Motor neuron (in vitro differentiated cells): ENCODE data around the gene MMP21. TPM values are rescaled to one million over a fixed set of nuclear protein-coding genes. Genes with fewer than 3 reads are reported as not detected.
A peak's percentile ranks its signal among the peaks of the same experiment; 100 is the strongest.

Experiments used
- ATAC-seq, 8 experiments: fragments of 200-7000 bp; cut with Tn5 transposase; replicated peaks in 6 of 8; 2 replicates each; pipeline ENCODE4 v1.8.0; 2021; ENCODE audit warnings: mild to moderate bottlenecking in 8 of 8, moderate library complexity in 8 of 8
- H3K27ac ChIP-seq, 2 donors: fragments of 250-450 bp; sonication (Bioruptor Pico); 2 replicates each; pipeline ENCODE4 v1.9.0; 2021; ENCODE audit warnings: antibody characterized with exemption in 2 of 2, mild to moderate bottlenecking in 2 of 2, moderate library complexity in 1 of 2
- H3K4me1 ChIP-seq, 2 donors: fragments of 250-450 bp; sonication (Bioruptor Pico); replicated peaks in 1 of 2; 2 replicates each; pipeline ENCODE4 v1.6.1; 2021; ENCODE audit warnings: antibody characterized with exemption in 2 of 2, mild to moderate bottlenecking in 2 of 2, moderate library complexity in 1 of 2
- H3K4me3 ChIP-seq, 5 donors: fragments of 250-450 bp; sonication (Bioruptor Pico); 2 replicates each; pipeline ENCODE4 v1.9.0; 2021; ENCODE audit warnings: antibody characterized with exemption in 5 of 5, mild to moderate bottlenecking in 5 of 5, moderate library complexity in 4 of 5
- WGBS, 10 experiments: fragments of 450-650 bp; shearing (Covaris generic); methylation state at CpG; one replicate each; pipeline ENCODE4 v1.0.0; 2022; 5-methylcytosine and 5-hydroxymethylcytosine counted together
- in situ Hi-C, 9 experiments: fragments of 400-800 bp; cut with MboI; loops; one replicate each; pipeline ENCODE4 v1.15.0; 2021; ENCODE audit warnings: low sequenced_read_pairs in 9 of 9, low pct_unique_long_range_greater_than_20kb in 2 of 9; ENCODE audit not compliant: unreplicated experiment in 9 of 9
- total RNA-seq, 8 experiments: library from RNA; unstranded; fragments of 300-600 nt; gene quantifications; 2 replicates each; pipeline versions ENCODE4 v1.2.3 to v1.2.4, GENCODE V29; 2022

Gene MMP21
- total RNA-seq, 8 experiments from 2014 or later, result 0.09 to 0.49 (median 0.15) TPM; not detected in 4

- no peak for ATAC-seq
- in situ Hi-C loops, result no loop called here
- Histone ChIP-seq H3K4me1 (no peaks in the 10 kb centered on the region), H3K27ac (no peak overlapping the region), H3K4me3 (no peak overlapping the region)
- 76 to 100% (median 92%) methylated on average over 3 to 7 of the region's 7 CpGs for WGBS, 10 experiments
These were observed 35.5 kb downstream of the MMP21 start for GRCh38 chr10:125739994-125740679.

DNA sequence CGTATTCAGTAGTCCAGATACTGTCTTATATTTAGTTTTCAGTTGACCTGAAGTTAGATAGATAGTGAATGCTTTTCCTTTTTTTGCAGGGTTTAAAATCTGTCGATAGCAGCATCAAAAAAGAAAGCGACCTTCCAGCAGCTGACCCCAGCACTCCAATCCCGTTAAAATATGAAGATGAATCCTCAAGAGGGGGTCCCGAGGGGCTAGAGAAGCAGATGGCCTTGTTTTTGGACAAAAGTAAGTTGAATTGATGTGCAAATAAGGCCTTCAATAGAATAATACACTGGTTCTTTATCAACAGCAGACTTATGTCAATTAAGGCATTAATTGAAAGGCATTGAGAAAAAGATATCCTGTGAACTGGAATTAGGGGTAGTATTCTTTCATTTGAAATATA is 37.4 kb downstream of the MMP21 start:
- Histone ChIP-seq H3K4me1 (no peaks in the 10 kb centered on the region), H3K27ac (no peak overlapping the region), H3K4me3 (no peak overlapping the region)
- in situ Hi-C loops, result no loop called here
- 44 to 100% (median 65%) methylated on average over 3 to 5 of the region's 5 CpGs; no CpG with 5 or more reads in 1 of the 10 experiments for WGBS, 10 experiments
- no peak for ATAC-seq

- in situ Hi-C loops, result no loop called here
- 100% methylated on average over 1 of the region's 1 CpG; no CpG with 5 or more reads in 2 of the 10 experiments for WGBS, 10 experiments
These were observed 40.8 kb downstream of the MMP21 start for GRCh38 chr10:125734823-125735222.

DNA sequence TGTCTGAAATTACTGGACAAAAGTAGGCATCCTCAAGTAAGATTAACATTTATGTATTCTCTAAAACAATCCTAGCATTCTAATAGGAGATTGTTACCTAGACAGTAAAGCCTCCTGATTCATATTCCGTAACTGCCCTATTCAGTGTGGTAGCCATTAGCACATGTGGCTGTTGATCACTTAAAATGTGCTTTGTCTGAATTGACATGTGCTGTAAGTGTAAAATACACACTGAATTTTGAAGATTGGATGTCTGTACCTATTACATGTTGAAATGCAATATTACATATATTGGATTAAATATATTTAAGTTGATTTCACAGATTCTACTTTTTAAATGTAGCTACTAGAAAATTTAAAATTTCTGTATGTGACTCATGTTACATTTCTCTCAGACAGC is 41.5 kb downstream of the MMP21 start:
- Histone ChIP-seq H3K4me1 (no peaks in the 10 kb centered on the region), H3K27ac (no peak overlapping the region), H3K4me3 (no peak overlapping the region)
- 67 to 100% (median 100%) methylated on average over 1 of the region's 1 CpG; no CpG with 5 or more reads in 4 of the 10 experiments for WGBS, 10 experiments
- in situ Hi-C loops, result no loop called here
- ATAC-seq, result no peak

More at GRCh38 chr10:125734823-125735222, 40.8 kb downstream of the MMP21 start:
- no peak for ATAC-seq
- Histone ChIP-seq H3K27ac (no peak overlapping the region), H3K4me3 (no peak overlapping the region), H3K4me1 (no peaks in the 10 kb centered on the region)

DNA sequence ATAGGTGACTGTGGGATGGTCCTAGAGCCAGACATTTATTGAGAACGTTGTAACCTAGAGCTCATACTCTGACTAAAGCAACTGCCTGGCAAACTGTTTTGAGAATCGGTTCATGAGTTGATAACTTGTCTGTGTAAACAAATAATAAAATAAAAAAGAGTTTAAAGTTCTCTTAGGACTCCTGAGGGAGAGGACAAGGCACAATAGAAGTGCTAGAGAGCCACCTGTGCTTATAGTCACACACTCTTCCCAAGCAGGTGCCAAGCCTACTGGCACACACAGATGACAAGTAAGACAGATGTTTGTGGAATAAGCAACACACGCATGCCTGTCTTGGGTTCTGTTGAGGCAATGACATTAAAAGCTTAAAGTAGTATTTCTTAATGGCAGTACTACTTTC is 48.2 kb downstream of the MMP21 start:
- Histone ChIP-seq H3K4me3 (no peak overlapping the region), H3K27ac (no peak overlapping the region), H3K4me1 (no peaks in the 10 kb centered on the region)
- WGBS, 10 experiments, result 0 to 100% (median 67%) methylated on average over 1 to 3 of the region's 3 CpGs; no CpG with 5 or more reads in 1 of the 10 experiments
- no peak for ATAC-seq
- in situ Hi-C loops, result no loop called here

- Histone ChIP-seq H3K4me1 (no peaks in the 10 kb centered on the region), H3K27ac (no peak overlapping the region), H3K4me3 (no peak overlapping the region)
- no peak for ATAC-seq
- in situ Hi-C loops, result no loop called here
- 90 to 100% (median 96%) methylated on average over 2 to 7 of the region's 7 CpGs; no CpG with 5 or more reads in 1 of the 10 experiments for WGBS, 10 experiments
These were observed 48.7 kb downstream of the MMP21 start for GRCh38 chr10:125726914-125727313.

DNA sequence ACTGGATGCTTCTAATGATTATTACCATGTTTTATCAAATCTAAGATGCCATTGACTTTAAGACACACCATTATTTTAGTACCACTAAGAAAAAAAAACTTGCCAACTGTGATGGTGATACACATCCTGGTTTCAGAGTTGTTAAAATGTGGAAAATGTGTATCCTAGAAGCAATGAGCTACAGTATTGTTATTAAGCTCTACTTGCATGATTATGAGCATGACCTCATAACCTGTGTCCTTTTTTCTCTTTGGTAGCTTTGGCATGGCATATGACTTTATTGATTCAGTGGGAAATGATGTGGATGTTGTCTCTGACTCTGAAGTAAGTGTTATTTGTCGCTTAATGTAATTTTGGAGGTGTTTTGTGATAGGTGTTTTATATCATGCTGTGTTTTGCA is 52.8 kb downstream of the MMP21 start:
- H3K27ac ChIP-seq, result no peak overlapping the region

GRCh38 chr10:125721035-125721434 is 54.6 kb downstream of the MMP21 start:
- Histone ChIP-seq H3K27ac (no peak overlapping the region), H3K4me1 (peaks cover 6 to 9% of the 10 kb centered on the region in 2 donors), H3K4me3 (peak overlapping the region in 2 of 5 donors; percentile 4 to 94)
- in situ Hi-C loops, result loop anchor here in 1 of 9 experiments (25.0 kb wide), 1 partner anchor 559 kb away; the partner anchor contains the start of gene CTBP2
- ATAC-seq, result no peak
- 58 to 96% (median 83%) methylated on average over 1 to 6 of the region's 6 CpGs for WGBS, 10 experiments

More for the DNA sequence above, 52.8 kb downstream of the MMP21 start:
- no peak for ATAC-seq
- 100% methylated on average over 1 of the region's 1 CpG; no CpG with 5 or more reads in 3 of the 10 experiments for WGBS, 10 experiments
- in situ Hi-C loops, result loop anchor here in 1 of 9 experiments (25.0 kb wide), 1 partner anchor 561 kb away; the partner anchor contains the start of gene CTBP2
- no peak overlapping the region for H3K4me3 ChIP-seq
- H3K4me1 ChIP-seq, result peaks cover 6 to 9% of the 10 kb centered on the region in 2 donors

DNA sequence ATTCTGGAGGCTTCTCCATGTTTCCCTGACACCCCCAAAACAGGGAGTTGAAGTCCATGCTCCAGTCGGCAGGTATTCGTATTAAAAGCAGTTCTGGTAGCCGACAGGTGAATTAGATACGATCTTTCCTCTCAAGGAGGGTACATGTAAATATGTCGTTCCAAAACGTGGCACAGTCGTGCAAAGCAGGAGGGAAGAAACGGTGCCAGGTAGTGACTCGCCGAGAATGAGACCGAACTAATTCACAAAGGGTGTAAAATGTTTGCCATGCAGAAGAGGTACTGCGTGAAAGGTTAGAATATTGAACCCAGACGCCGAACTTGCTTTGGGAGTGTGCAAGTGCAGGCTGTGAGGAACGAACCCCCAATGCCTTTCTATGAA is 55.6 kb downstream of the MMP21 start:
- peaks cover 6 to 9% of the 10 kb centered on the region in 2 donors for H3K4me1 ChIP-seq
- H3K27ac ChIP-seq, result peak overlapping the region; percentile 84 to 91
- no peak for ATAC-seq
- in situ Hi-C loops, result loop anchor here in 1 of 9 experiments (25.0 kb wide), 1 partner anchor 558 kb away; the partner anchor contains the start of gene CTBP2
- H3K4me3 ChIP-seq, result peak overlapping the region; percentile 92 to 98 (median 94)
- 0 to 3% (median 0%) methylated on average over 1 to 14 of the region's 15 CpGs; no CpG with 5 or more reads in 1 of the 10 experiments for WGBS, 10 experiments

- in situ Hi-C loops, result loop anchor here in 1 of 9 experiments (25.0 kb wide), 1 partner anchor 557 kb away; the partner anchor contains the start of gene CTBP2
- H3K4me3 ChIP-seq, result peak within 1 kb of the TSS; percentile 92 to 98 (median 94)
- 0 to 7% (median 0%) methylated on average over 2 to 17 of the region's 72 CpGs; no CpG with 5 or more reads in 5 of the 10 experiments for WGBS, 10 experiments
- H3K27ac ChIP-seq, result peak within 1 kb of the TSS; percentile 84 to 91
- peaks cover 6 to 9% of the 10 kb centered on the region in 2 donors for H3K4me1 ChIP-seq
- peak; percentile 88 to 97 (median 96) for ATAC-seq
These were observed 56.2 kb downstream of the MMP21 start, which contains the start of gene EDRF1 for GRCh38 chr10:125719173-125720001. EDRF1 (plus strand) TSS chr10:125719709; CDS start chr10:125719808, 99 bp downstream.
